Stromal cell of bone marrow (primary cell): ENCODE data around the gene MACROH2A2.
"Not testable (repeated sequence)": the region's sequence is repeated elsewhere in the genome, so short reads cannot be mapped to it uniquely, and the experiment has no call there.

ENCODE experiments used
- DNase-seq: peaks from one replicate; pipeline ENCODE4 v3.0.0-alpha.2; 2012; ENCODE audit warnings: low read depth

The MACROH2A2 gene

DNA sequence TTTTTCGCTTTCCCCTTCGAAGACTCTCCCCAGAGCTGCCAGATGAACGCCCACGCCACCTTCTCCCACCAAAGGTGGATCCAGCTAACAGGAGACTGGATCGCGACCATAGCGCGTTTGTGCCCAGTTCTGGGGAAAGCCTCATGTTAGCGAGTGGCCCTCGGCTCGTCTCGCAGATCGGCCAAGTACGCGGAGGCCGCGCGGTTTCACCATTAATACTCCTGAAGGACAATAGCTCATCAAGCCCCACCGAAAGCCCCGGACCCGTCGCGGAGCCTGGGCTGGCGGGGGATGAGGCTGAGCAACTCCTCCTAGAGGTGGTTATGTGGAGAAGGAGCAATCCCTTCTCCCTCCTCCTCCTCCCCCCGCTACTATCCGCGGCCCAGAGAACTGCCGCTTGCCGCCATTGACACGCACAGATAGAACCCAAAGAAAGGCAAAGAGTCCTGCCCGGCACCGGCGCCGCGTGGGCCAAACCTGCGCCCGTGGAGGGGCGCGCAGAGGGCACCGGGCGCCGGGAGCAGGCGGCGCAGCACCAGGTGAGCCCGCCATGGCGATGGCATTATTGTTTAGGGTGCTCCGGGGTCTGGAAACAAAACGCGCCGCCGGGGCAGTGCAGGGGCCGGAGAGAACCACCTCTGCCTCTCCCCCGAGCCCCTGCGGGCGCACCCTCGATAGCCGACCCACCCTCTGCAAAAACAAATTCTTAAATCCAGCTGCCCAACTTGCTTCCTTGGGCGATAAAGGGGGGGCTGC is at the start of gene MACROH2A2:
Gene MACROH2A2, plus strand, starts transcription at position 385 of the 756 bp plus-strand sequence. CDS start 22,813 bp downstream, outside the sequence.
- DNase-seq, result peak; percentile 63

DNA sequence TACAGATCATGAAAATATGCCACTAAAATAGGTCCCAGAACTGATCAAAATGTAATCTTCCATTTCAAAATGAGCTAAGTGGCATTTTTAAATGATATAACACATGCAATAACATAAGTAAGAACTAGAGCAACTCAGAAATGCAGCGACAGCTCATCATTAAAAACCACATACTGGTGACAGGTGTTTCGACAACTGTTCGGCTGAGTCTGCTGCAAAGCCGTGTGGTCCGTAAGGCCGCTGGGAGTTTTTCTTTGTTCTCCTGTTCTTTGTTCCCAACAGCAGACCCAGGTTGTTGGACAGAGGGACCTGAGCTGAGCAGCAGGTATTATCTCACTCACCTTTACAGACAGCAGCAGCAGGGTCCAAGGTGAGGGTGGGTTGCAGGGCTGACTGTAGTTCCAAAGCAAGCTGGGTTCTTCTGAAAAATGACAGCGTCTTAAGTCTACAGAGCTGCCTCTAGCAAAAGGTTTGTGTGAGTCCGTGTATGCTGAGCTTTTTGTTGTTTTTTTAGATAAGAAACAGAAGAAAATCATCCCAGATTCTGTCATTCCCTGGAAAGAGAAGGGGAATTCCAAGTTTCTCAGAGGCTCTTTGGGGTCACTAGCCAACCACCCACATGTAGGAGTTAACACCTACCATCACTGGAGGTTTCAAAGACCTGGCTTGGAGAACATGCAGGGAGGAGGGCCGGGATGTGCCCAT is 45.4 kb upstream of the MACROH2A2 start:
- no peak for DNase-seq

DNA sequence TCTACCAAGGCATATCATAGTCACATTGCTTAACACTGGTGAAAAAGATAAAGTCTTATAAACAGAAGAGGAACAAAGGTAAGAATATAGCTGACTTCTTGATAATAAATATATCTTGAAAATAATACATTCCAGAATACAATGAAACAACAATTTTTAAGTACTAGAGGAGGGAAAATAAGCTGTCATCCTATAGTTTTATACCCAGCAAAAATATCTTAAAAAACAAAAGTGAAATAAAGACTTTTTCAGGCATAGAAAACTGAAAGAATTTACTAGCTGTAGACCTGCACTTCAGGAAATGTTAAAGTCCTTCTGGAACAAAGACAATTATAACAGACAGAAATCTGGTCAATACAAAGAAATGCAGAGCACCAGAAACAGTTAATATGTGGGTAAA is 21.4 kb upstream of the MACROH2A2 start:
- no peak for DNase-seq

DNA sequence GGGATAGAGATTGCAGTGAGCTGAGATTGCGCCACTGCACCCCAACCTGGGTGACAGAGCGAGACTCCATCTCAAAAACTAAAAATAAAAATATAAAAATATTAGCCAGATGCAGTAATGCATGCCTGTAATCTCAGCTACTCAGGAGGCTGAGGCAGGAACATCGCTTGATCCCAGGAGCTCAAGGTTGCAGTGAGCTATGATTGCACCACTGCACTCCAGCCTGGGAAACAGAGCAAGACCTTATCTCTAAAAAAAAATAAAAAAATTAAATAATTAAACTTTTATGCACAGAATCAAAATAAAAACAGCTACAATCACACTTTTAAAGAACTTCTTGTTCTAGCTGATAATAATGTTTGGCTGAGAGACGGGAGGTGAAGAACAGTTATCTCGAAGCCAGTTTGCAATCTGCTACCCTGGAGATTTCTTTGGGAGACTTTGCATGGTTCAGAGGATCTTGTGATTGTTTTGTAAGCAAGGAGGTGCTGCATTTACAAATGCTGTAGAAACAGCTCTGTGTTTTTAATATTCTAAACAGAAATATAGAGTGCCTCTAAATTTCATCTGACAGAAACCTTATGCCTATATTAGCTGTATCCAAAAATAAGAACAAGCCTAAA is 19.9 kb upstream of the MACROH2A2 start:
- DNase-seq, result no peak

DNA sequence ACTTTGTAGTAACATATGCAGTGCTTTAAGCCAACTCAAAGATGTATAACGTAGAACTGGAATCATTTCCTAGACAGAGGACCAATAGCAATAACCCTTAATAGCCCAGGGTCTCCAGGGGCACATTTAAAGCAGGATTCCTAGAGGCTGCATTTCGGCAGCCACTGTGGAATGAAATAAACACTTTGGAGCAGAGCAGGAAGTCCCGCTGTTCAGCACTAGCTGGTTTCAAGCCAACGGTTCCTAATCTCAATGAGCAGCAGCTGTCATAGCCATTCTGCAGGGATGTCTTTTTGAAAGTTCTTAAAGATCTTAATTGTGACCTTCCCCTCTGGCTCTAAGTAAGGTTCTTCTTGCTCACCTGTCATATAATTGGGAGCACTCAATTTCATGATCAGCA is 18.4 kb upstream of the MACROH2A2 start:
- DNase-seq, result no peak

DNA sequence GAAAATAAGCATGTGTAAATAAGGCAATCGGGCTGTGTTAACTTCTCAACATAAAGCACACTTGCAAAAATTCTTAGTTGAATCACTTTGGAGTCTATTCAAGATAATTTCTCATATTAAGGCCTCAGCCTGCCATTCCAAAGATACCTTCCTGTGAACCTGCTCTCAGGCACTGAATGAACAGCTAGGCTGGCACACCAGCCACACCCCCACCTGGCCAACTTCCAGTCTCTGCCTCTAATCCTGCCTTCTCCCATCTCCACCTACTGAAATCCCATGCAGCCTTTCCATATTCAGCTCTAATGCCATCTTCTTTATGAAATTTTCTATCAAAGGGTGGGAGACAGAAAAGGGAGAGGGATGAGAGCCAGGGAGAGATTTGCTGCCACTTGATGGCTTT is 17.1 kb upstream of the MACROH2A2 start:
- DNase-seq, result no peak

DNA sequence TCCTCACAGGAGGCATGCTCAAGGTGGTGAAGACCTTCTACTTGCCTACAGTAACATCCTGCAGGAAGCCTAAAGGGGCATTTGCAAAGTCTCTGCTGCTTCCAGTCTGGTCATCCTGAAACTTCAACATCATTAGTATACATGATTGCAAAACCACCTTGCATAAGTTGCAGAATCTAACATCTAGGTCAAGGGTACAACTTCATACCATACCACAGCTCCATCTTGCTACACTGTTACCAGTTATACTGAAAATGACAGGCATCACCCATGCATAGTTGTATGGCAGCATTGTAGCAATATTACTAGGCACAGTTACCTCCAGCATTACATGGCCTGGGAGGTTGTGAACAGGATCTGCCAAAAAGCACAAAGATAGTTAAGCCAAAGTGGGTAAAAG is 13.7 kb upstream of the MACROH2A2 start:
- no peak for DNase-seq

DNA sequence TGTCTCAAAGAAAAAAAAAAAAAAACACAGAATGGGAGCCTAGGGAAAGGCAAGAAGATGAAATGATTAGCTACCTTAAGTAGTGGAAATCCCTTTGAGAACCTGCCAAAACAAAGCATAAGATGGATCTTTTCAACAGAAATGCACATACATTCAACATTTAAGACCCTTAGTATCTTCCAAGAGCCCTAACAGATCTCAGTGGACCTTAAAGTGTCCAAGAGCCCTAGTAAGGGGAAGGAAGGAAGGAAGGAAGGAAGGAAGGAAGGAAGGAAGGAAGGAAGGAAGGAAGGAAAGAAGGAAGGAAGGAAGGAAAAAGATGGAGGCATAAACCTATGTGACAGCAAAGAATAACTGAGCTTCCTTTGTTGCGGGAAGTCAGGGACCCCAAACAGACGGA is 11.6 kb upstream of the MACROH2A2 start:
- no peak for DNase-seq

DNA sequence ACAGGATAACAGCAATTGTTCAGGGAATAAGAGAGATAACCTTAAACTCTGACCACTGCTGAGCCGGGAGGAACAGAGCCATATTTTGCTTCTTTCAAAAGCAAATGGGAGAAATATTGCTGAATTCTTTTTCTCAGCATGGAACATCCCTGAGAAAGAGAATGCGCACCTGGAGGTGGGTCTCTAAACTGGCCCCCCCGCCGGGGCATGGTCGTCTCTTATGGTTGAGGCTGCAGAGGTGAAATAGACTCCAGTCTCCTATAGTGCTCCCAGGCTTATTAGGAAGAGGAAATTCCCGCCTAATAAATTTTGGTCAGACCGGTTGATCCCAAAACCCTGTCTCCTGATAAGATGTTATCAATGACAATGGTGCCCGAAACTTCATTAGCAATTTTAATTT is 10.9 kb upstream of the MACROH2A2 start:
- DNase-seq, result not testable (repeated sequence)

DNA sequence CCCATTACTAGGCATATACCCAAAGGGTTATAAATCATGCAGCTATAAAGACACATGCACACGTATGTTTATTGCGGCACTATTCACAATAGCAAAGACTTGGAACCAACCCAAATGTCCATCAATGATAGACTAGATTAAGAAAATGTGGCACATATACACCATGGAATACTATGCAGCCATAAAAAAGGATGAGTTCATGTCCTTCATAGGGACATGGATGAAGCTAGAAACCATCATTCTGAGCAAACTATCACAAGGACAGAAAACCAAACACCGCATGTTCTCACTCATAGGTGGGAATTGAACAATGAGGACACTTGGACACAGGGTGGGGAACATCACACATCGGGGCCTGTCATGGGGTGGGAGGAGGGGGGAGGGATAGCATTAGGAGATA is 5.6 kb upstream of the MACROH2A2 start:
- DNase-seq, result not testable (repeated sequence)

DNA sequence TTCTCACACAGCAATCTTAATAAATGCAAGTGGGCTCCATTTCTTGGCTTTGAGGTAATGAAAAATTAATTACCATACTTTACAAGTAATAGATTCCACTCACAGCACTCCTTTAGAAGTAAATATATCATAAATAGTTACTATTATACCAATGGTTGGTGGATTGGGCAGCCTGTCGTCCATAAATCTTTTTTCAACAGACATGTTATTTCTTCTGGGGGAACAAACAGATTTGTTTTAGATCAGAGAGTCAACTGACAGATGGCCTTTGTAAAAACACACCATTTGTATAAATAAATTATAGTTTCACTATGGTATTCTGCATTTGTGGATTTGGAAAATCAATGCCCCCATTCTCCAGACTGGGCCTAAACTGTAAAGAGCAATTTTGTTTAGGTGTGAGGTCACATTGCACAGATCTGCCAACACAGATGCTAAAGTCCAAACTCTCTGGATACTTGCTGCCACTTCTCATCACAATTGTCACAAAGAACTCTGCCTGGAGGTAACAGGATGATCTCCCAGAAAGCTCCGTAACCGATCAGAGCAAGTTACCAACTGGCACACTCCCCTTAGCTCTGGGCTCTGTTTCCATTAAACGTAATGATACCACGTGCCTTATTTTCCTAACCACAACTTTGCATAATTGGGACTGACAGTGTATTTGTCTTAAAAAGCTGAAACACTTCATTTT is 4.5 kb upstream of the MACROH2A2 start:
- no peak for DNase-seq

DNA sequence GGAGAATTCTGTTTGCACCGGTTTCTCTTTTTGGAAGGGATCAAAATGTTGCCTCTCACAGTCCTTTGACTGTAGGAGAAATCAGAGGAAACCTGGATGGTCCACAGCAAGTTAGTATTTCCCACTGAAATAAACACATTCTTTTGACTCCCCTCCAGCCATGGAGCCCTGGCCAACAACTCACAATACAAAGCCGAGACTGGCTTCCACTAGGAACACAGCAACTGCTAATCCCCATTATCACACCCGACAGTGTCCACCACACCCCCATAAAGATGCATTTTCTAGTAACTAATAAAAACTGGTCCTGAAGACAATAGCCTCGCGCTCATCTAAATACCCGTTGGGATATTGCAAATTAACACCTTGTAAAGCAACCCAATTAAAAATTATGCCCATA is 798 bp upstream of the MACROH2A2 start:
- DNase-seq, result no peak

DNA sequence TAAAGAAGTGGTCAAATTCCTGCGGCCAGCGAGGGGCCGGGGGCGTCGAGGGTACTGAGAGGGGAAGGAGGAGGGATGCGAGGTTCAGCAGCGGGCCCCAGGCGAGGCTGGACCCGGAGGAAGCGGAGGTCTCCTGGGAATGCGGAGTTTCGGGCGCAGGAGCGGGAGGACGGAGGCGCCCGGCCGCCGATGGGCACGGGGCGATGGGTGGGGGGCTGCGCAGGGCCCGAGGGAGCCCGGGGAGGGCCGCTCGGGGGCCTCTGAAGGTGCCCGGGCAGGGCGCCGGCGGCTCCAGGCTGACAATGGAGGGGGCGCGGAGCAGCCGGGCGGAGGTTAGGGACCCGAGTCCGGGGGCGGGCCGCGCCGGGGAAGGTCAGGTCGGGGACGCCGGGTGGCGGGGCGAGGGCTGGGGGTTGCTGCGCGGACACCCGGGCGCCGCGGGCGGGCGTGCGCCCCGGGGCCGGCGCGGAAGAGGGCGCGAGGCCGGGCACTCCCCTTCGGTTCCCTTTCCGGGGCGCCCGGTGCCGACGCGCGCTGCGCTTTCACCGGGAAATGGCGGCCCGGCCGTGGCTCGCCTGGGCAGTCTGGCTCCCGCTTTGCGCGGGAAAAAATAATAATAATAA is 683 bp downstream of the MACROH2A2 start:
- no peak for DNase-seq

DNA sequence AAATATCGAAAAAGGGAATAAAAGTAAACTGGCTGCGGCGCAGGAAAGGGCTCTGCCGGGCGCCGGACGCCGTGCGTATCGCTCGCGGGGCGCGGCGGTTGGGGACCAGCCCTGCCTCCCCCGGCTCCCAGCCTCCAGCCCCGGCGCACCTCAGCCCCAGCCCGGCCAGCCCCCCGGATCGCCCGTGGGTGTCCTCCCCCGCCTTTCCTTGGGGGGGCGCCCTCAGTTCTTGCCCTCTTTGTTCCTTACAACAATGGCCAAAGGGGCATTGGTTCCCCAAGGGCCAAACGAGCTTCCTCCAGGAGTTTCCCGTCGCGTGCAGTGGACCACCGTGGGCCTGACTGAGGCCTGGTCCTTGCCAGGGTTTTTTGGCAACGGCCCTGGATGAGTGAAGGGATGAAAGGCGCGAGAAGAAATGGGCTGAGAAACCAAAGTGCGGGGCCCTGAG is 1.2 kb downstream of the MACROH2A2 start:
- DNase-seq, result no peak

DNA sequence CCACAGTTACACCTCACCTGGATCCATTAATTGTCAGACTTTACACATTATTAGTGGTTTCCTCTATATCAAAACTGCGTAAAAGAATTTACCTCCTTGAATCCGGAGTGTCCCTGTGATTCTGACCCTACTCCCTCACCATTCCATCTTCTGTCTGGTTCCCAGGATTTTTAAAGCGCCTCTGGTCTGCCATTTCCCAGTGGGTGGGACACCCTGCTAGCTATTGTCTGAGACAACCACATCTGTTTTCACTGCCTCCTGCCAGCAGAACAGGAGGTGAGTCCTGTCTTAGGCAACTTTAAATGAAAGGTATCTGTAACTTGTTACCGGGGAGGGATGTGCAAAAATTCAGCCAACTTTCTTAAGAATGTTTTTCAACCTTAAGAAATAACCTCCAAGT is 2.3 kb downstream of the MACROH2A2 start:
- DNase-seq, result no peak

DNA sequence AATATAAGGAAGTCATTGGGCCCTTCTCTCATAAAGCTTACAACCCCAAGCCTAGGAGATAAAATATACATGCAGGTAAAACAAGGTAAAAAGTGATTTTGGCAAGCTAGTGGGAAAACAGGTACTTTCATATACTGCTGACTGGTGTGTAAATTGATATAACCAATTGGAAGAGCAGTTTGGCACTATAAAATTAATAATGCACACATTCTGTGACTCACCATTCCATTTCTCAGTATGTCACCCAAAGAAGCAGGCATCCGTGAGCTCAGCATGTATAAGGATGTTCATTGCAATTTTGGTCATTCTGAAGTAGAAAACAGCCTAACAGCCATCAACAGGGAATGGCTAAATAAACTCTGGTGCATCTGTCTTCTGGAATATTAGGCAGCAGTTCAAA is 2.9 kb downstream of the MACROH2A2 start:
- DNase-seq, result no peak

DNA sequence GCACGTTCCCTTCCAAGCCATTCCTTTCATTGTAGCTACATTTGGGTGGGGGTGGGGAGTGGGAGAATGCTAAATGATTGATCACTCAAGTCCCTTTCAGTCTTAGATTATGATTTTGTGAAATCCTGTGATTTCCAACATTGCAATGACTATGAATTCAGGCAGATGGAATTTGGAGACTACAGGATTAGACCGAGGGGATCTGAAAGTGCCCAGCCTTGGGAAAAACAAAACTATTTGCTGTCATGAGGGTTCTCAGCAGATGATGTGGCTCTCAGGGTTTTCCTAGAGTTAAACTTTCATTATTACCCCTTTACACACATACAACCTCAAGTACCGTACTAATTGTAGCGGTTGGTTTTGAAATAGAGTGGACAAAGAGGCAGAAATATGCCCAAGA is 4.7 kb downstream of the MACROH2A2 start:
- no peak for DNase-seq

DNA sequence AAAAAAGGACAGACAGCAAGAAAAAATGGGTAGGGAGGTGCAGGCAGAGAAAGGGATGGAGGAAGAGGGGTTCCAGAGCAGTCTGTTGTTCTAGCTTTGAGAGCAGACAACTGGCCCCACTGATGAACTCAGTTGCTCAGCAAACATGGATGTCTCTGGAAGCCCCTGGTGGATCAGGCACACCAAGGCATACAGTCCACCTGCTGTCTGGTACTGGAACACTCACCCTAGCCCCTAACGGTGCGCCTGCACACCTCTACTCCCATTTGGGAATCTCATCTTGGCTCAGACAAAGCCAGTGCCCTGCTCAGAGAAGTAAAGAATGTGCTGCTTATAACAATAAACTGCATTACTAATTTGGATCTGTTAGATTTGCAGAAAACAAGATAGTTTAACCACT is 7.7 kb downstream of the MACROH2A2 start:
- no peak for DNase-seq

DNA sequence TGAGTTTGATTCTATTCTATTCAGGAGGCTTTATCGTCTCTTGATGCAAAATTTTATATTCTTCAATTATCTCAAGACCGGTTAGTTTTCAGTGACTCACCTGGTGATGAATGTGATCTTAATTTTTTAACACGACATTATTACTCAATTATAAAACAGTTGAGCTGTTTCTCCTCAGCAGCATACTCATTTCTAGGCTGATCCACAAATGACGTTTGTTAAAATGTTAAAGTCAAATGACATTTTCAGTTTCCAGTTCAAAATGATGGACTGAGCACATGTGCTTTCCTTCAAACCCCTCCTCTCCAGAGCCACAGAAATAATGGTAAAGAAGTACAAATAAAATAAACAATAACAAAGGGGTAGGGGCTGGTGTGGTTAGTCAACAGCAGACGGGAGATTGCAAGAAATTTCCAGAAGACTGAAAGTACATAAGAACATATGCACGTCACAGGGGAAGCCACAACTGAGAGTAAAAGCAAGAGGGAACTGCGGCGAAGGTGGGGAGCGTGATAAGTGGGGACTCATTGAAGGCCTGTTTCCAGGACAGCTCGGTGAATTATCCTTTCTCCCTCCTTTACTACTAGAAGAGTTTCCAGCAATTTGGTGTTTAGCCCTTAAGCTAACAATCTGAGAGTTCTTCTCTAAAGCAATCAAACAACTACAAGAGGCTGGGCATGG is 10.9 kb downstream of the MACROH2A2 start:
- no peak for DNase-seq

DNA sequence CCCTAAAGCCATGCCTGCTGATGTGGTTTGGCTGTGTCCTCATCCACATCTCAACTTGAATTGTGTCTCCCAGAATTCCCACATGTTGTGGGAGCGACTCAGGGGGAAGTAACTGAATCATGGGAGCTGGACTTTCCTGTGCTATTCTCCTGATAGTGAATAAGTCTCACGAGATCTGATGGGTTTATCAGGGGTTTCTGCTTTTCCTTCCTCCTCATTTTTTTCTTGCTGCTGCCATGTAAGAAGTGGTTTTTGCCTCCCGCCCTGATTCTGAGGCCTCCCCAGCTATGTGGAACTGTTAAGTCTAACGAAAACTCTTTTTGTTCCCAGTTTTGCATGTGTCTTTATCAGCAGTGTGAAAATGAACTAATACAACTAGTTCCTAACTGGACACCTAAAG is 11.8 kb downstream of the MACROH2A2 start:
- no peak for DNase-seq

DNA sequence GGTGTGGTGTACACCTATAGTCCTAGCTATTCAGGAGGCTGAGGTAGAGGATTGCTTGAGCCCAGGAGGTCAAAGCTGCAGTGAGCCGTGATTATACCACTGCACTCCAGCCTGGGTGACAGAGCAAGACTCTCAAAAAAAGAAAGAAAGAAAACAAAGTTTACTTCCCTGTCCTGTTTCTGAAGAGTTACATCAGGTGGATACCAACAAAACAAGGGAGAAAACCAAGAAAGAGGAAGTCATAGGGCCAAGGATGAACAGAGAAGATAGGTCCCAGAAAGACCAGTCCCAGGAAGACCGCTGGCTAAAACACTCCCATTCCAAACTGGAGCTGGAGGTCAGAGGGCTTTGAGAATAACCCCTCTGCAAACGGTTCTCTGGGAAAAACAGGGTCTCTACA is 13.5 kb downstream of the MACROH2A2 start:
- DNase-seq, result no peak

DNA sequence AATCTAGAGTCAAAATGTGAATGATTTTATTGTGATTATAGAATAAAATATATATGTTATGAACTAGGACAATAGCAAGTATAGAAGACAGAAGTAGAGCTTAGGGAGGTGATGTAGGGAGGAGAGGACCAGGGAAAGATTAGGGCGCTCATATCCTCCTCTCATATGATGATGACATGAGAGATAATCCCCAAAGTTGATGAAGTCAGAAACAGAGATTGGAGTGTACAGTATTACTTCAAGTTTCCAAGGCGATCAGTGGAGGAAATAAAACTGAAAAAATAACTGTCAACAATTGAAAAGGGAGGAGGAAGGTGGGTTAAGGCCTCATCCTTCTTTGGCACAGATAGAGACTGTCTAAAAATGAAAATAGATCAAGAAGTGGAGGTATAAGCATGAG is 14.9 kb downstream of the MACROH2A2 start:
- DNase-seq, result no peak
